PFSK-1 (cell line): ENCODE measurements around the gene CLDN22.

Source experiments
- FOXP2 ChIP-seq: optimal IDR thresholded peaks from 2 replicates; pipeline ENCODE3; 2011; ENCODE audit warnings: borderline replicate concordance, control low read depth, inconsistent platforms; ENCODE audit not compliant: insufficient read depth; ENCODE audit errors: extremely low read length, extremely low read depth
- POLR2AphosphoS5 ChIP-seq: IDR thresholded peaks from 2 replicates; pipeline ENCODE4 v1.6.1; 2012; ENCODE audit warnings: low read depth, mild to moderate bottlenecking, control low read depth, low read length, moderate library complexity
- REST ChIP-seq, 2 experiments: IDR thresholded peaks; 2 replicates each; pipeline versions ENCODE4 v1.6.1 to v1.8.0; 2011 to 2012; ENCODE audit warnings: low read depth in 2 of 2, low read length in 2 of 2, control low read depth in 1 of 2, inconsistent platforms in 1 of 2, mild to moderate bottlenecking in 1 of 2, moderate library complexity in 1 of 2; ENCODE audit not compliant: insufficient read depth in 1 of 2
- SIN3A ChIP-seq: IDR thresholded peaks from 2 replicates; pipeline ENCODE4 v1.6.1; 2012; ENCODE audit warnings: mild to moderate bottlenecking, low read length, moderate library complexity, borderline replicate concordance; ENCODE audit not compliant: insufficient read depth
- TAF1 ChIP-seq: IDR thresholded peaks from 2 replicates; pipeline ENCODE4 v1.6.1; 2012; ENCODE audit warnings: low read length, control low read depth, borderline replicate concordance; ENCODE audit not compliant: insufficient read depth

Gene CLDN22

GRCh38 chr4:183297675-183298074 lies 22.4 kb downstream of the CLDN22 start:
- TF ChIP-seq FOXP2, result no peak
- no peak for TF ChIP-seq POLR2AphosphoS5
- no peak for TF ChIP-seq SIN3A
- TF ChIP-seq REST (IDR thresholded peaks at IDR 0.05; ENCODE audit: insufficient read depth in 1 of 2, low read depth in 2 of 2, low read length in 2 of 2), result no peak
- TF ChIP-seq TAF1, result no peak

- TF ChIP-seq SIN3A, result no peak
- TF ChIP-seq TAF1, result no peak
- no peak for TF ChIP-seq REST (IDR thresholded peaks at IDR 0.05; ENCODE audit: insufficient read depth in 1 of 2, low read depth in 2 of 2, low read length in 2 of 2)
- no peak for TF ChIP-seq FOXP2
- TF ChIP-seq POLR2AphosphoS5, result no peak
These were observed 24.4 kb downstream of the CLDN22 start for GRCh38 chr4:183295711-183296110.

- TF ChIP-seq FOXP2 (no peak), REST (IDR thresholded peaks at IDR 0.05; ENCODE audit: insufficient read depth in 1 of 2, low read depth in 2 of 2, low read length in 2 of 2) (no peak), TAF1 (no peak)
These were observed 29.0 kb downstream of the CLDN22 start for GRCh38 chr4:183291070-183291469.

GRCh38 chr4:183289688-183290087 lies 30.4 kb downstream of the CLDN22 start:
- TF ChIP-seq SIN3A (no peak), FOXP2 (no peak), REST (IDR thresholded peaks at IDR 0.05; ENCODE audit: insufficient read depth in 1 of 2, low read depth in 2 of 2, low read length in 2 of 2) (no peak), POLR2AphosphoS5 (no peak), TAF1 (no peak)

- no peak for TF ChIP-seq TAF1
- TF ChIP-seq POLR2AphosphoS5, result no peak
- no peak for TF ChIP-seq SIN3A
- TF ChIP-seq FOXP2, result no peak
- TF ChIP-seq REST (IDR thresholded peaks at IDR 0.05; ENCODE audit: insufficient read depth in 1 of 2, low read depth in 2 of 2, low read length in 2 of 2), result no peak
These were observed 31.1 kb downstream of the CLDN22 start for GRCh38 chr4:183288955-183289354.
